Progenitor cell of endocrine pancreas (in vitro differentiated cells): ENCODE results near the gene PRDM16. TPM values are rescaled to one million over a fixed set of nuclear protein-coding genes. Genes with fewer than 3 reads are reported as not detected.

Experiments
- DNase-seq: peaks from one replicate; pipeline ENCODE4 v3.0.0; 2021; ENCODE audit warnings: low spot score; ENCODE audit not compliant: unreplicated experiment
- H3K27ac Mint-ChIP-seq: 2 replicates; pipeline ENCODE4 v1.8.0; 2021; ENCODE audit warnings: mild to moderate bottlenecking, moderate library complexity, mixed read lengths
- H3K27me3 Mint-ChIP-seq: 2 replicates; pipeline ENCODE4 v1.8.0; 2021; ENCODE audit warnings: mixed read lengths
- H3K36me3 Mint-ChIP-seq: 2 replicates; pipeline ENCODE4 v1.8.0; 2022; ENCODE audit warnings: mixed read lengths; ENCODE audit not compliant: insufficient read depth
- H3K4me1 Mint-ChIP-seq: 2 replicates; pipeline ENCODE4 v1.8.0; 2021; ENCODE audit warnings: low read depth, mixed read lengths
- H3K4me3 Mint-ChIP-seq: 2 replicates; pipeline ENCODE4 v1.8.0; 2021; ENCODE audit warnings: low read depth, mild to moderate bottlenecking, moderate library complexity, mixed read lengths
- H3K9me3 Mint-ChIP-seq: 2 replicates; pipeline ENCODE4 v1.8.0; 2021; ENCODE audit warnings: low read depth, mixed read lengths
- CTCF ChIP-seq: fragments of 200-600 bp; sonication (generic); IDR thresholded peaks from one replicate; pipeline ENCODE4 v1.5.0; 2021; ENCODE audit warnings: antibody characterized with exemption, mild to moderate bottlenecking; ENCODE audit not compliant: unreplicated experiment
- long read RNA-seq: library from polyadenylated mRNA; unstranded; transcript quantifications from one replicate; pipeline ENCODE4 v2.0.0, GENCODE V29; 2020
- total RNA-seq: library from RNA; stranded (reverse); gene quantifications from 2 replicates; pipeline ENCODE4 v1.2.1, GENCODE V29; 2021

The PRDM16 gene
- 68.7 and 69.1 TPM in 2 replicates for total RNA-seq
- long read RNA-seq, partial matches to known transcripts, result 5 of 25 reads
- long read RNA-seq, other reads (novel, unspliced or antisense), result 19 of 25 reads

- peaks cover 19% of the 10 kb centered on the region for H3K4me1 Mint-ChIP-seq
- peak; percentile 46 for DNase-seq
- H3K4me3 Mint-ChIP-seq, result peak within 1 kb of the TSS; percentile 93
- peaks cover 10% of the 10 kb centered on the region for H3K27me3 Mint-ChIP-seq
- H3K27ac Mint-ChIP-seq, result peak within 1 kb of the TSS; percentile 89
- peaks cover 4% of the 10 kb centered on the region for H3K36me3 Mint-ChIP-seq
- no peaks in the 10 kb centered on the region for H3K9me3 Mint-ChIP-seq
- TF ChIP-seq CTCF, result no peak
These were observed at the start of gene PRDM16 for GRCh38 chr1:3068564-3069431. Gene PRDM16 (plus strand): TSS chr1:3069203. CDS start chr1:3069260, 57 bp downstream.

GRCh38 chr1:3019516-3020051 lies 49.4 kb upstream of the PRDM16 start:
- TF ChIP-seq CTCF, result no peak
- no peak for DNase-seq
- Mint-ChIP-seq H3K36me3 (no peaks in the 10 kb centered on the region), H3K27ac (no peak overlapping the region), H3K9me3 (peaks cover 9% of the 10 kb centered on the region), H3K27me3 (no peaks in the 10 kb centered on the region), H3K4me3 (no peak overlapping the region), H3K4me1 (no peaks in the 10 kb centered on the region)

- Mint-ChIP-seq H3K9me3 (peaks cover 9% of the 10 kb centered on the region), H3K4me3 (no peak overlapping the region), H3K36me3 (no peaks in the 10 kb centered on the region), H3K27me3 (no peaks in the 10 kb centered on the region), H3K27ac (no peak overlapping the region), H3K4me1 (no peaks in the 10 kb centered on the region)
- no peak for TF ChIP-seq CTCF
- DNase-seq, result no peak
These were observed 48.6 kb upstream of the PRDM16 start for GRCh38 chr1:3020263-3020909.

GRCh38 chr1:3021233-3021671 lies 47.8 kb upstream of the PRDM16 start, which contains the start of gene ACTRT2:
Gene ACTRT2 (plus strand): TSS chr1:3021467. CDS start chr1:3021687, 220 bp downstream.
- TF ChIP-seq CTCF, result no peak
- Mint-ChIP-seq H3K9me3 (peaks cover 9% of the 10 kb centered on the region), H3K27ac (peak within 1 kb of the TSS; percentile 20), H3K36me3 (no peaks in the 10 kb centered on the region), H3K27me3 (no peaks in the 10 kb centered on the region), H3K4me1 (no peaks in the 10 kb centered on the region), H3K4me3 (no peak within 1 kb of the TSS)
- DNase-seq, result no peak

GRCh38 chr1:3021801-3022401 lies 47.1 kb upstream of the PRDM16 start:
- Mint-ChIP-seq H3K27ac (no peak overlapping the region), H3K36me3 (no peaks in the 10 kb centered on the region), H3K27me3 (no peaks in the 10 kb centered on the region), H3K4me3 (no peak overlapping the region), H3K4me1 (no peaks in the 10 kb centered on the region), H3K9me3 (peaks cover 9% of the 10 kb centered on the region)
- TF ChIP-seq CTCF, result no peak
- DNase-seq, result no peak
